ENCODE data around the gene SRPK1.

Gene SRPK1

DNA sequence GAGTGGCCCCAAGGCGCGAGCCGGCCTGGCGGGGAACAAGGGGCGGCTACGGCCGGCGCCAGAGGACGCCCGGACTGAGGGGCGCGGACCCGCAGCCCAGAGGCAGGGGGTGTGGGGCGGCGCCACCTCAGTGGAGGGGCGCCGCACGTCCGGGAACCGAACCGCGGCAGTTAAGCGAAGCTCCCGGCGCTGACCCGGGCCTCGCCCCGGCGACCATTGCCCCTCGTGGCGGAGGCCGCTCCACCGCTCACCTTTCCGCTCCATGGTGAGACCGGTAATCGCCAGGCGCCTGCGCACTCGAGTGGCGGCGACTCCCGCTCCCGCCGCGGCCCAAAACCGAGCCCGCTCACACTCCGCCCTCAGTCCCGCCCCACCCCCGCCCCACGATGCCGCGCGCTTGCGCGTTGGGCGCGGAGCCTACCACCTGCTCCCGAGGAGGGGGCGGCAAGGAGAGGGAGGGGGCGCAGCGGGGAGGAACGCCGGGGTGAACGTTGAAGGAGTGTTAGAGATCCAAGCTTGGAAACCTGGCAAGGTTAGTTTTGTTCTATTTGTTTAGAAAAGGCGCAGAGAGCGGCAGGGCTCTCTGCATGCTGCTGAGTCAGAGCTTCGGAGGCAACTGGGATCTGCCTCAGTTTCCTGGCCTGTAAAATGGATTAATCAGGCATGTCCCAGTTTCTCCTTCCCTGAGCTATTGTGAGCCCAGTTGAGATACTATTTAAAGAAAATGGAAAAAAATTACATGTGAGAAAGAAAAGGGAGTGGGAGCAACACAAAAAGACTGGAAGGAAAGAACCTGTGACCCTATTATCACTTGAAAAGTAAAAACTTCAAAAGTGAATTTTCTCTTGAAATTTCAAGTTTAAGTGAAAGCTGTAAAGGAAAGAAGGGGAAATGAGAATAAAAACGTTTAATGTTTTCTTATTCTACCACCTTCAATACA is at the start of gene SRPK1:
SRPK1 (minus strand) TSS at position 306 of the 940 bp plus-strand sequence; CDS start at position 264, 42 bp downstream.
- ATAC-seq (ENCODE audit: low read depth) = peak; percentile 78
- Histone ChIP-seq H3K27me3 (ENCODE audit: insufficient read depth, poor library complexity, severe bottlenecking) (no peaks in the 10 kb centered on the region), H3K27ac (ENCODE audit: poor library complexity, severe bottlenecking) (peak within 1 kb of the TSS; percentile 79), H3K9me3 (ENCODE audit: severe bottlenecking) (no peaks in the 10 kb centered on the region), H3K4me3 (ENCODE audit: severe bottlenecking) (peak within 1 kb of the TSS; percentile 98), H3K4me1 (ENCODE audit: insufficient read depth, poor library complexity, severe bottlenecking) (peaks cover 4% of the 10 kb centered on the region), H3K36me3 (ENCODE audit: low read depth) (peaks cover 21% of the 10 kb centered on the region)
- DNase-seq (ENCODE audit: low spot score) = peak; percentile 89
- TF ChIP-seq, protein P1, sequence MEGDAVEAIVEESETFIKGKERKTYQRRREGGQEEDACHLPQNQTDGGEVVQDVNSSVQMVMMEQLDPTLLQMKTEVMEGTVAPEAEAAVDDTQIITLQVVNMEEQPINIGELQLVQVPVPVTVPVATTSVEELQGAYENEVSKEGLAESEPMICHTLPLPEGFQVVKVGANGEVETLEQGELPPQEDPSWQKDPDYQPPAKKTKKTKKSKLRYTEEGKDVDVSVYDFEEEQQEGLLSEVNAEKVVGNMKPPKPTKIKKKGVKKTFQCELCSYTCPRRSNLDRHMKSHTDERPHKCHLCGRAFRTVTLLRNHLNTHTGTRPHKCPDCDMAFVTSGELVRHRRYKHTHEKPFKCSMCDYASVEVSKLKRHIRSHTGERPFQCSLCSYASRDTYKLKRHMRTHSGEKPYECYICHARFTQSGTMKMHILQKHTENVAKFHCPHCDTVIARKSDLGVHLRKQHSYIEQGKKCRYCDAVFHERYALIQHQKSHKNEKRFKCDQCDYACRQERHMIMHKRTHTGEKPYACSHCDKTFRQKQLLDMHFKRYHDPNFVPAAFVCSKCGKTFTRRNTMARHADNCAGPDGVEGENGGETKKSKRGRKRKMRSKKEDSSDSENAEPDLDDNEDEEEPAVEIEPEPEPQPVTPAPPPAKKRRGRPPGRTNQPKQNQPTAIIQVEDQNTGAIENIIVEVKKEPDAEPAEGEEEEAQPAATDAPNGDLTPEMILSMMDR (IDR thresholded peaks at IDR 0.05; ENCODE audit: poor library complexity, severe bottlenecking) = no peak

DNA sequence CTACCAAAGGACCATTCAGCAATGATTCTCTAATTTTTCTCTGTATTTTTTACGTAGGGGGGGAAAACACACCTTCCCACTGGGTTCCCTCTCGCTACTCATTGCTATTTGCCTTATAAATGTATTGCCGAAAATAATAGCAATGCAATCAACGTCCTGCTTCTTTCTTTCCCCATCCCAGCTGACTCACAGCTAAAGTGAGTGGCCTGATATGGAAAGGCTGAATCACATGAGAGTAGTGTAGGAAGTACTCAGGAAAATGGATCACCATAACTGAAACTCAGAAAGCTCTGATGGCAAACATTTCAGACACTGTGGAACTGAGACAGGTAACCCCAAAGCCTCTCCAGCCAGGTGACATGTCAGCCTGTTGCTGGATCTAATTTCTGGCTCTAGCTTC is 49.3 kb upstream of the SRPK1 start:
- DNase-seq (ENCODE audit: low spot score) (no peak), ATAC-seq (ENCODE audit: low read depth) (peak; percentile 79; the same call in 2 of the 3 replicates)
- no peak overlapping the region for H3K27ac ChIP-seq (ENCODE audit: poor library complexity, severe bottlenecking)
- no peaks in the 10 kb centered on the region for H3K4me1 ChIP-seq (ENCODE audit: insufficient read depth, poor library complexity, severe bottlenecking)
- no peaks in the 10 kb centered on the region for H3K9me3 ChIP-seq (ENCODE audit: severe bottlenecking)
- H3K4me3 ChIP-seq (ENCODE audit: severe bottlenecking) = no peak overlapping the region
- H3K27me3 ChIP-seq (ENCODE audit: insufficient read depth, poor library complexity, severe bottlenecking) = no peaks in the 10 kb centered on the region
- TF ChIP-seq, protein P1 (IDR thresholded peaks at IDR 0.05; ENCODE audit: poor library complexity, severe bottlenecking) = no peak
- H3K36me3 ChIP-seq (ENCODE audit: low read depth) = no peaks in the 10 kb centered on the region

DNA sequence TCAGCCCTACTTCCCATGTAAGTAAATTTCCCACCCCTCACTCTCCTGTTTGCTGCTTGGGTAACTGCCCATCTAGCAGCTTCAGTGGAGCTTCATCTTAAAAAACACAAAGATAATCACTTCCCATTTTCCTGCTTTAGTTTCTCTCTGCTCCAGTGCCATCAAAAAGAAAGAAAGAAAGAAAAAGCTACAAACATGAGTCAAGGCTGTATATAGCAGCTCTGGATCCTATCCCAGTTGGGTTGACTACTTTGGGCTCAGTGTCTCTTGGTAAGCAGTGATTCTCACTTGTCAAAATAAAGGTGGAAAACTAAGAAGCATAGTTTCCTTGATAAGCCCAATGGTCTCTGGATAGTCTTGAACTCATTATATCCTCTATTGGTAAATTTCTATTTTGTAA is 48.7 kb upstream of the SRPK1 start:
- no peak for ATAC-seq (ENCODE audit: low read depth)
- TF ChIP-seq, protein P1 (IDR thresholded peaks at IDR 0.05; ENCODE audit: poor library complexity, severe bottlenecking) = no peak
- Histone ChIP-seq H3K27me3 (ENCODE audit: insufficient read depth, poor library complexity, severe bottlenecking) (no peaks in the 10 kb centered on the region), H3K4me3 (ENCODE audit: severe bottlenecking) (no peak overlapping the region), H3K36me3 (ENCODE audit: low read depth) (no peaks in the 10 kb centered on the region), H3K27ac (ENCODE audit: poor library complexity, severe bottlenecking) (no peak overlapping the region), H3K9me3 (ENCODE audit: severe bottlenecking) (no peaks in the 10 kb centered on the region), H3K4me1 (ENCODE audit: insufficient read depth, poor library complexity, severe bottlenecking) (no peaks in the 10 kb centered on the region)
- DNase-seq (ENCODE audit: low spot score) = no peak

DNA sequence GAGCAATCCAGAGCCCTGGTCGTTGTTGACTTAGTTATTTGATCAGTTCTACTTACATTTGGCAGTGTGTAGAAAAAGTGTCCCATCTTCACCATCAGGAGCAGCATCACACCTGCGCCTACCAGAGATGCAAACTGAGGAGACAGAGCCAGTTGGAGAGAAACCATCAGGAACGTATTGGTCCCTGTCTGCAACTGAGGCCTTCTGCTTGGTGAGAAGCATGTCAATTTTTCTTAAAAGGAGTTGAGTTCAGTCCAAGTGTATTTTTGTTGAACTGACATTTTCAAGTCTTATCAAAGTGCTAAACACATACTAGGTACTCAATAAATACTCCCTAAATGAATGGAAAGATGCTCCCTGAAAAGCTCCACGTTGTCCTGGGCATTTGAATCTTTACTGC is 47.9 kb upstream of the SRPK1 start:
- ATAC-seq (ENCODE audit: low read depth) (no peak), DNase-seq (ENCODE audit: low spot score) (no peak)
- H3K4me3 ChIP-seq (ENCODE audit: severe bottlenecking) = no peak overlapping the region
- H3K36me3 ChIP-seq (ENCODE audit: low read depth) = no peaks in the 10 kb centered on the region
- TF ChIP-seq, protein P1 (IDR thresholded peaks at IDR 0.05; ENCODE audit: poor library complexity, severe bottlenecking) = no peak
- no peaks in the 10 kb centered on the region for H3K9me3 ChIP-seq (ENCODE audit: severe bottlenecking)
- H3K4me1 ChIP-seq (ENCODE audit: insufficient read depth, poor library complexity, severe bottlenecking) = no peaks in the 10 kb centered on the region
- H3K27me3 ChIP-seq (ENCODE audit: insufficient read depth, poor library complexity, severe bottlenecking) = no peaks in the 10 kb centered on the region
- H3K27ac ChIP-seq (ENCODE audit: poor library complexity, severe bottlenecking) = no peak overlapping the region
